GM19043 (cell line): Measurements from ENCODE around the gene KRIT1.
"Not testable (repeated sequence)": the region's sequence is repeated elsewhere in the genome, so short reads cannot be mapped to it uniquely, and the experiment has no call there.

ENCODE experiments used
- ATAC-seq: cut with Tn5 transposase; IDR thresholded peaks from one replicate; pipeline ENCODE4 v1.9.1; 2021; ENCODE audit warnings: low read depth; ENCODE audit not compliant: unreplicated experiment

The KRIT1 gene

GRCh38 chr7:92245487-92246359 lies at the start of gene KRIT1, which contains the start of gene ANKIB1:
Gene KRIT1 (minus strand): TSS chr7:92245914. CDS start chr7:92242135, 3,779 bp downstream.
Gene ANKIB1 (plus strand): TSS chr7:92245974. CDS start chr7:92294979, 49,005 bp downstream.
- ATAC-seq, result peak; percentile 70

- no peak for ATAC-seq
Observed at GRCh38 chr7:92295391-92295790, 49.7 kb upstream of the KRIT1 start.

- no peak for ATAC-seq
Observed at GRCh38 chr7:92293896-92294590, 48.3 kb upstream of the KRIT1 start.

DNA sequence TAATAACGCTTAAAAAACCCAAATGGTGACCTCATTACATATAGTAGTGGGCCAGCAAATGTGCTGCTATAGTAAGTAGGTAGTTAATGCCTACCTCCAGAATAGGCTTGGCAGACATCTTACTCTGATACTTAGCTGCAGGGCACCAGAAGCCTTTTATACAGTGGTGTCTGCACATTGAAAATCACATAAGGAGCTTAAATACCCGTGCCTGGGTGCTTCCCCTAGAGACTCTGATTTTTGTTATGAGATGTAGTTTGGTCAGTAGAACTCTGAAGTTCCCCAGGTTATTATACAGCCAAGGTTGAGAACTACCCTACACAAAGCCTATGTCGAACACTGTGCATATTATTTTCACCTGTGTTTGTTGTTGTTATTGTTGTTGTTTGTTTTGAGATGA lies 47.3 kb upstream of the KRIT1 start:
- ATAC-seq, result no peak

DNA sequence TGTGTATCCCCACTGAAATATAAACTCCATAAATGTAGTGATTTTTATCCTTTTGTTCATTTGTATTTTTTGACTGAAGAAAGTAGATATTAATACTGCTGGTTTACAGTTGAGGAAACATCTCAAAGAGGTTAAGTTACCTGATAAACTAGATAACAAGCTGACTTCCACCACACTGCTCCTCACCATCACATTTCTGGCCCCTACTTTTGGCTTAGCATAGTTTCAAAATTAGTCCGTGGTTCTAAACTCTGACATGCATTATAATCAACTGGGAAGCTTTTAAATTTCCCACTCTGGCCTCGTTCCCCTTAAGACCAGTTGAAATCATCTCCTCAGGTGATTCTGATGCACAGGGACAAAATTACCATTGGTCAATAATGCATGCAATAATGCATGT lies 43.6 kb upstream of the KRIT1 start:
- no peak for ATAC-seq

DNA sequence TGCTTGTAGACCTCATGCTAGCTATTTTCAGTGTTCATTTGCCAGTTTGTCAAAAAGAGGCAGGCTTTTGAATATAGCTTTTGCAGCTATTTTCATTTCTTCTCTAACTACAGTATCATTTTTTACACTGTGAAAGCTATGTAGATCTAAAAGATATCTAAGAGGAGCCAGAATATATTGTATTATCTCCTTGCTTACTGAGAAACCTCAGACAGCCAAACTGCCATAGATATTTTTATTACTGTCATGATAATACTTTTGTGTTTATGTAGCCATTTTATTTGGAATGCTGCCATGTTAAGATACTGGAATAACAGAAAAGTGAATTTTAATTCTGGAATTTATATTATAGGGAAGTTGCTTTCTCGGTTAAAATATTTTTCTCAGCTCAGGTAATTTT lies 37.2 kb upstream of the KRIT1 start:
- ATAC-seq, result no peak

DNA sequence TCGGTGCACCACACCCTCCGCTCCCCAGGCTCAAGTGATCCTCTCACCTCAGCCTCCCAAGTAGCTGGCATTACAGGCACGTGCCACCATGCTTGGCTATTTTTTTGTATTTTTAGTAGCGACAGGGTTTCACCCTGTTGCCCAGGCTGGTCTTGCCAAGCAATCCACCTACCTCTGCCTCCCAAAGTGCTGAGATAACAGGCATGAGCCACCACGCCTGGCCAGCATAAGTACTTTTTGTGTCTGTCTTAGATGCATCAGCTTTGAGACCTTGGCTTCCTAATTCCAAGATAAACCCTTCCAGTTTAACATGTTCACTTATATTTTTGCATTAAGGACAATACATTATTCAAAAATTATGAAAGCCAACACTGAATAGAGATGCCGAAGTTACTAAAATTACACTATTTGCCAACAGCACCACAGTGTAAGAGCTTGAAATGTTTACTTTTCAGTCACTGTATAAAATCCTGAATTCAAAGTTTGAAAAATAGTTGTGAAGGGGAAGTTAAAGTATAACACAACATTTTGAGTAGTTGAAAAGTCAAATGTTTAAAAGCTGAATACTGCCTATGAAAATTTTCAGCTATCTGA lies 36.6 kb upstream of the KRIT1 start:
- no peak for ATAC-seq

DNA sequence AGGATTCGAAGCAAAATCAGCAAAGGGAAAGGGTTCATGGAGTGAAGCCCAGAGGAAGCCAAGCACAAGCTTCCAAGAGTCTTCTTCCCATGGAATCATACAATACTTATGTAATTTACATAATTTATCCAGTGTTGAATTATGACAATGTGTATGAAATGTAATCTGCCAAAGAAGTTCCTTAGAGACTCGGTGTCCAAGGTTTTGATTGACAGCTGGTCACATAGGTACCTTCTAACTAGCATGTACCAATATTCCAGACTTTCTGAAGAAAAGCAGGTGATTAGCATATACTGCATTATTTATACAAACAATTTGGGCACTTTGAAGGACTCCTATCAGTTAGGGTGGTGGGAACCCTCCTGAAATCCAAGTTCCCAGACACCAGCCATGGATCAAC lies 35.3 kb upstream of the KRIT1 start:
- no peak for ATAC-seq

- ATAC-seq, result no peak
Observed at GRCh38 chr7:92279396-92280031, 33.8 kb upstream of the KRIT1 start.

GRCh38 chr7:92276460-92276864 lies 30.7 kb upstream of the KRIT1 start:
- ATAC-seq, result peak; percentile 80

- ATAC-seq, result no peak
Observed at GRCh38 chr7:92275327-92275726, 29.6 kb upstream of the KRIT1 start.

DNA sequence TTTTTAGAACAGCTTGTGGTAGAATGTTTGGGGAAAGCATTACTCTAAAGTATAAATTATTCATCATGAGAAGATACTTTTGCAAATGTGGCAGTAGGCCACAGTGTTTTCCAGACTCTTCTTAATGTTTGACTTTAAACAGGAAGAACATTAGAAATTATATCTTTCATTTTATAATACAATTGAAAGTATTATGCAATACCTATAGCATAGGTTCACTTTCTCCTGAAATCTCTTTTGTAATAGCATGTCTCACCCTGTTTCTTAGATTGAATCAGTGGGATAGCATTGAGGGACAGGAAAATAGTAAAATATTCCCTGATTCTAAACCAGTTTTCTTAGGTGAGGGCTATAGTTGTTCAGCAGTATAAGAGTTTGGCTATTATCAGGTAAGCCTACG lies 23.2 kb upstream of the KRIT1 start:
- ATAC-seq, result no peak

- no peak for ATAC-seq
Observed at GRCh38 chr7:92266415-92267241, 20.9 kb upstream of the KRIT1 start.

DNA sequence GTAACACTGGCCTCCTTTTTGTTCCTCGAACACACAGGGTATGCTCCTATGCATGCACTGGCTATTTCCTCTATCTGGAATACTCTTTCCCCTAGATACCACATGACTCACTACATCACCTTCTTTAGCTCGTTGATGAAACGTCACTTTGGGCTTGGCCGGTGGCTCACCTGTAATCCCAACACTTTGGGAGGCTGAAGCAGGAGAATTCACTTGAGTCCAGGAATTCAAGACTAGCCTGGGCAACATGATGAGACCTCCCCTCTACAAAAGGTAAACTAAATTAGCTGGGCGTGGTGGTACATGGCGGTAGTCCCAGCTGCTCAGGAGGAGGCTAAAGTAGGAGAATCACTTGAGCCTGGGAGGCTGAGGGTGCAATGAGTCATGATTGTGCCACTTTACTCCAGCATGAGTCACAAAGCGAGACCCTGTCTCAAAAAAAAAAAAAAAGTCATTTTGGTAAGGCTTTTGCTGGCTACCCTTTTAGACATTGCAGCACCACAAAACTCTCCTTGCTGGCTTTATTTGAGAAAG lies 14.6 kb upstream of the KRIT1 start:
- ATAC-seq, result no peak

- ATAC-seq, result no peak
Observed at GRCh38 chr7:92259610-92260247, 14.0 kb upstream of the KRIT1 start.

DNA sequence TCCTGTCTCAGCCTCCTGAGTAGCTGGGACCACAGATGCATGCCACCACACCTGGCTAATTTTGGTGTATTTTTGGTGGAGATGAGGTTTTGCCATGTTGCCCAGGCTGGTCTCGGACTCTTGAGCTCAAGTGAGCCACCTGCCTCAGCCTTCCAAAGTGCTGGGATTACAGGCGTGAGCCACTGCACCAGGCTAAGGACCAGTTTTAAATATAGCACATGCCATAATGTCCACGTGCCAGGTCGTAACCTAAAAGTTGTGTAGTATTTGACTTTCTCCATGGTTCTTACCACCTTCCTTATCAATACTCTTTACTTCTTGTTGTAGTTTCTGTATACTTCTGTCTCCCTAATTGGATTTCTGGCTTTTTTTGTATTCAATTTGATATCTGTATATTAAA lies 13.3 kb upstream of the KRIT1 start:
- ATAC-seq, result no peak

DNA sequence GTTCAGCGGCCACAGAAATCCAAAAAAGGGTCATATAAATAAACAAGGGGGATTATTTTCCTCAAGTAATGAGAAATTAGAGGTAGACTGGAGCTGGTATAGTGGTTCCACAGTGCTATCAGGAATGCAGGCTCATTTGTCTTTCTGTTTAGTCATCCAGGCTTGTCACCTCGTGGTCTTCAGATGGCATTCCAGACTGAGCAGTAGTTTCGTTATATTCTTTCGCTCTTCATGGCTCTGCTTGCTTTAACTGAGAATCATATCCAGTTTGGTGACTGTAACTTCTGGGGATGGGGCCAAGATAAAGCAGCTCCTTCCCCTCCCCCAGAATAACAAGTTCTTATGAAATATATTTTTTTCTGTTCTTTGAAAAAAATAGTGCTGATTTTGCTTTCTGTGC lies 9.6 kb upstream of the KRIT1 start:
- no peak for ATAC-seq

DNA sequence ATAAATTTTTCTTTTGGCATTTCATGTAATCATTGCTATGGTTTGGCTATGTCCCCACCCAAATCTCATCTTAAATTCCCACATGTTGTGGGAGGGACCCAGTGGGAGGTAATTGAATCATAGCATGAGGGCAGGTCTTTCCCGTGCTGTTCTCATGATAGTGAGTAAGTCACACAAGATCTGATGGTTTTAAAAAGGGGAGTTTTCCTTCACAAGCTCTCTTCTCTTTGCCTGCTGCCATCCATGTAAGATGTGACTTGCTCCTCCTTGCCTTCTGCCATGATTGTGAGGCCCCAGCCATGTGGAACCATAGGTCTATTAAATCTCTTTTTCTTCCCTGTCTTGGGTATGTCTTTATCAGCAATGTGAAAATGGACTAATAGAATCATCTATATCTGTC lies 9.1 kb upstream of the KRIT1 start:
- ATAC-seq, result not testable (repeated sequence)

GRCh38 chr7:92253251-92253650 lies 7.5 kb upstream of the KRIT1 start:
- ATAC-seq, result no peak
